Trophoblast cell (in vitro differentiated cells and primary cell): ENCODE results near the gene AGBL1.

Experiments used
- DNase-seq, 2 donors: peaks; one replicate each; pipeline ENCODE4 v3.0.0-alpha.2; 2016
- H2AFZ ChIP-seq: 2 replicates; pipeline ENCODE4 v1.6.1; 2013; ENCODE audit warnings: low read length, moderate library complexity, mild to moderate bottlenecking; ENCODE audit not compliant: insufficient read depth, poor library complexity
- H2AK5ac ChIP-seq: 2 replicates; pipeline ENCODE4 v1.6.1; 2013; ENCODE audit warnings: mild to moderate bottlenecking, low read length
- H2BK120ac ChIP-seq: 2 replicates; pipeline ENCODE4 v1.6.1; 2013; ENCODE audit warnings: low read length, mild to moderate bottlenecking, moderate library complexity; ENCODE audit not compliant: insufficient read depth, poor library complexity
- H2BK12ac ChIP-seq: 2 replicates; pipeline ENCODE4 v1.6.1; 2013; ENCODE audit warnings: mild to moderate bottlenecking, low read length, moderate library complexity
- H2BK5ac ChIP-seq: 2 replicates; pipeline ENCODE4 v1.6.1; 2013; ENCODE audit warnings: low read length, low read depth, moderate library complexity, mild to moderate bottlenecking; ENCODE audit not compliant: poor library complexity
- H3K14ac ChIP-seq: 2 replicates; pipeline ENCODE4 v1.6.1; 2013; ENCODE audit warnings: mild to moderate bottlenecking, low read length
- H3K18ac ChIP-seq: 2 replicates; pipeline ENCODE4 v1.6.1; 2013; ENCODE audit warnings: mild to moderate bottlenecking, low read length
- H3K23ac ChIP-seq: 2 replicates; pipeline ENCODE4 v1.6.1; 2013; ENCODE audit warnings: low read length
- H3K27ac ChIP-seq: 2 replicates; pipeline ENCODE4 v1.5.1; 2013; ENCODE audit warnings: low read depth, mild to moderate bottlenecking, inconsistent platforms, low read length, moderate library complexity
- H3K27me3 ChIP-seq: 2 replicates; pipeline ENCODE4 v1.6.1; 2013; ENCODE audit warnings: inconsistent platforms, mild to moderate bottlenecking, low read length, moderate library complexity; ENCODE audit not compliant: insufficient read depth
- H3K36me3 ChIP-seq, 2 experiments: 1 replicate in 1 of 2; 2 replicates in 1 of 2; pipeline ENCODE4 v1.6.1; 2013; ENCODE audit warnings: low read length in 2 of 2, mild to moderate bottlenecking in 2 of 2, moderate library complexity in 1 of 2; ENCODE audit not compliant: insufficient read depth in 2 of 2, control insufficient read depth in 1 of 2
- H3K4ac ChIP-seq: 2 replicates; pipeline ENCODE4 v1.6.1; 2013; ENCODE audit warnings: low read depth, mild to moderate bottlenecking, low read length, moderate library complexity
- H3K4me1 ChIP-seq, 2 experiments: 1 replicate in 1 of 2; 2 replicates in 1 of 2; pipeline ENCODE4 v1.6.1; 2013; ENCODE audit warnings: low read length in 2 of 2, mild to moderate bottlenecking in 2 of 2, moderate library complexity in 1 of 2; ENCODE audit not compliant: insufficient read depth in 2 of 2, control insufficient read depth in 1 of 2
- H3K4me2 ChIP-seq: 2 replicates; pipeline ENCODE4 v1.6.1; 2013; ENCODE audit warnings: inconsistent platforms, mild to moderate bottlenecking, low read length, moderate library complexity
- H3K4me3 ChIP-seq: 2 replicates; pipeline ENCODE4 v1.5.1; 2013; ENCODE audit warnings: mild to moderate bottlenecking, low read depth, low read length, inconsistent platforms
- H3K79me1 ChIP-seq: one replicate; pipeline ENCODE4 v1.6.1; 2013; ENCODE audit warnings: low read length
- H3K79me2 ChIP-seq: 2 replicates; pipeline ENCODE4 v1.6.1; 2013; ENCODE audit warnings: low read length, mild to moderate bottlenecking; ENCODE audit not compliant: control insufficient read depth, insufficient read depth, poor library complexity
- H3K9ac ChIP-seq: 2 replicates; pipeline ENCODE4 v1.6.1; 2013; ENCODE audit warnings: mild to moderate bottlenecking, low read length
- H3K9me3 ChIP-seq: 2 replicates; pipeline ENCODE4 v1.6.1; 2013; ENCODE audit warnings: low read depth, mild to moderate bottlenecking, control low read depth, inconsistent platforms, low read length; ENCODE audit not compliant: insufficient read depth
- H4K12ac ChIP-seq: 2 replicates; pipeline ENCODE4 v1.6.1; 2013; ENCODE audit warnings: low read depth, mild to moderate bottlenecking, low read length, moderate library complexity
- H4K8ac ChIP-seq: 2 replicates; pipeline ENCODE4 v1.6.1; 2013; ENCODE audit warnings: low read depth, mild to moderate bottlenecking, low read length, moderate library complexity
- H4K91ac ChIP-seq: one replicate; pipeline ENCODE4 v1.6.1; 2013; ENCODE audit warnings: low read depth, mild to moderate bottlenecking, low read length, moderate library complexity
- WGBS: extraction: QIAGEN DNeasy Blood & Tissue Kit; methylation state at CpG from one replicate; pipeline ENCODE4 v1.1.7; 2013; ENCODE audit warnings: missing lambda C conversion rate; ENCODE audit not compliant: insufficient read length, insufficient coverage; ENCODE audit errors: extremely low coverage; 5-methylcytosine and 5-hydroxymethylcytosine counted together

The AGBL1 gene

DNA sequence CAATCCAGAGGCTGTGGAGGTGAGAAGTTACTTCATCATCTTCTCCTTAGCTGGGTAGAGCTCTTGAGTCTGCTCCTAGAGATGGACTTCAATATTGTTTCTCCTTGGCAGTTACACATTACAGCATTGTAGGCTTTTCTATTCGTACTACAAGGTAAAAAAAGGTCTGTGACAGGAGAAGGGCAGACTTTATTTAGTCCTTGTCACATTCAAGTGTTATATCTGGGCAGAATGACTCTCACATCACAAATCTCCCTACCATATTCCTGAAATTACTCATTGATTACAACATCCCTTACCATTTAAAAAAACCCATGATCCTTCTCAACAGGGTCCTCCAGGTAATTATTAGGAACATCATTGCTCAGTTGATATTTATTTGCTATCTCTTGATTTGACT lies 75.0 kb downstream of the AGBL1 start:
- Histone ChIP-seq H2AK5ac (no peak overlapping the region), H2BK12ac (no peak overlapping the region), H3K9me3 (no peaks in the 10 kb centered on the region), H3K36me3 (no peaks in the 10 kb centered on the region), H3K4me2 (no peak overlapping the region), H4K91ac (no peak overlapping the region), H3K79me1 (no peaks in the 10 kb centered on the region), H3K27ac (no peak overlapping the region), H2BK5ac (no peak overlapping the region), H2AFZ (no peak overlapping the region), H3K23ac (no peak overlapping the region), H4K8ac (no peak overlapping the region), H3K4ac (no peak overlapping the region), H3K9ac (no peak overlapping the region), H4K12ac (no peak overlapping the region), H3K4me3 (no peak overlapping the region), H3K14ac (no peak overlapping the region), H3K79me2 (no peaks in the 10 kb centered on the region), H3K27me3 (no peaks in the 10 kb centered on the region), H2BK120ac (no peak overlapping the region), H3K4me1 (no peaks in the 10 kb centered on the region), H3K18ac (no peak overlapping the region)
- WGBS, result no CpG with 5 or more reads among the region's 1 CpG
- no peak for DNase-seq

DNA sequence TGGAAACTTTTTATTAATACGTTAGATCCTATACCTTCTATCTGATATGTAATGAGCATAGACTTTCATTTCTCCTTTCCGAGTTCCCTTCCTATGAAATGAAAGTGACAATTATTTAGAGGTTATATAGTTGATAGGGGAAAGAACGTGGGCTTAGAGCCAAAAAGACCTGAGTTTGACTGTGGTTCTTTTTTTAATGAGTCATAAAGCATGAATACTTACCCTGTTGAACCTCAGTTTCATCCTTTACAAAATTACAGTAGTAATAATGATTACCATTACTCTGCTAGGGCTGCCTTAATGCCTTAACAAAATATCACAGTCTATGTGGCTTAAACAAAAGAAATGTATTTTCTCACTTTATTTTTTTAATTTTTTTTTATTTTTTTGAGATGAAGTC lies 75.9 kb downstream of the AGBL1 start:
- H4K91ac ChIP-seq, result no peak overlapping the region
- no peaks in the 10 kb centered on the region for H3K79me1 ChIP-seq
- H2BK120ac ChIP-seq, result no peak overlapping the region
- H3K23ac ChIP-seq, result no peak overlapping the region
- H3K4me3 ChIP-seq, result no peak overlapping the region
- H2AK5ac ChIP-seq, result no peak overlapping the region
- H3K14ac ChIP-seq, result no peak overlapping the region
- H3K4ac ChIP-seq, result no peak overlapping the region
- H3K27ac ChIP-seq, result no peak overlapping the region
- no peak overlapping the region for H2BK12ac ChIP-seq
- no peak overlapping the region for H2AFZ ChIP-seq
- H3K4me2 ChIP-seq, result no peak overlapping the region
- H4K12ac ChIP-seq, result no peak overlapping the region
- no CpG with 5 or more reads among the region's 3 CpGs for WGBS
- no peaks in the 10 kb centered on the region for H3K27me3 ChIP-seq
- no peak overlapping the region for H4K8ac ChIP-seq
- no peaks in the 10 kb centered on the region for H3K9me3 ChIP-seq
- no peaks in the 10 kb centered on the region for H3K79me2 ChIP-seq
- H2BK5ac ChIP-seq, result no peak overlapping the region
- no peak overlapping the region for H3K9ac ChIP-seq
- no peak for DNase-seq
- no peak overlapping the region for H3K18ac ChIP-seq
- no peaks in the 10 kb centered on the region for H3K36me3 ChIP-seq
- no peaks in the 10 kb centered on the region for H3K4me1 ChIP-seq

DNA sequence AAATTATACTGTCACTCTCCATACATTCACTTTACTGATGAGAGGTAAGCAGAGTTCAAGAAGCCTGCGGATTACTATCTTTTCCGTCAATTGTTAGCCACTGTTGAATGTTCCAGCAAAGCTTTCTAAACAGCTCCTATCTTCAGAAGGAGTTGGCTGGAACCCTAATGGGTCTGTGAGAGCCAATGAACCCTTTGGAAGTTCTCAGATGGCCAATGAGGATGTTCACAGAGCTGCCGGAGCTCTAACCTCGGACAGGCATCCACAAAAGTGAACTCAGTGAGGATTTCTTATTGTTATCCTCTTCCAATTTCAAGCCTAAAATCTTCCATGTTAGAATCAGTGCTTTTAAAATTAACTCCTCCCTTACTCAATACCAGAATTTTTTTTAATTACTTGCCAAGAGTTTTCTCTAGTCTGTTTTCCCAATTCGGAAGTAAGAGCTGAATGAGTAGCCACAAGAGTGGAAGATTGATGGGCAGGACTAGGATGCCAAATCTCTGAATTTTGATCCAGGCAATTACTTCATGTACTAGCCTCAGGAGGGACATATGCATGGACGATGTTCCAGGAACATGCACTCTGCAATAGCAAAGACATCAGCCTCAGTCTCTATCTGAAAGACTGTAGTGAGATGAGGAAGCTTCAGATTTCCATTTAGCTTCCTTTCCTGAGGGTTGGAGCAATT lies 78.1 kb downstream of the AGBL1 start:
- Histone ChIP-seq H3K23ac (no peak overlapping the region), H3K4me3 (no peak overlapping the region), H3K4me2 (no peak overlapping the region), H3K14ac (no peak overlapping the region), H3K27me3 (no peaks in the 10 kb centered on the region), H3K36me3 (no peaks in the 10 kb centered on the region), H3K79me2 (no peaks in the 10 kb centered on the region), H2BK5ac (no peak overlapping the region), H3K9me3 (no peaks in the 10 kb centered on the region), H3K9ac (no peak overlapping the region), H3K79me1 (no peaks in the 10 kb centered on the region), H2BK120ac (no peak overlapping the region), H3K27ac (no peak overlapping the region), H4K12ac (no peak overlapping the region), H2AK5ac (no peak overlapping the region), H4K91ac (no peak overlapping the region), H3K4ac (no peak overlapping the region), H2BK12ac (no peak overlapping the region), H2AFZ (no peak overlapping the region), H3K4me1 (no peaks in the 10 kb centered on the region), H3K18ac (no peak overlapping the region), H4K8ac (no peak overlapping the region)
- no CpG with 5 or more reads among the region's 6 CpGs for WGBS
- DNase-seq, result no peak

DNA sequence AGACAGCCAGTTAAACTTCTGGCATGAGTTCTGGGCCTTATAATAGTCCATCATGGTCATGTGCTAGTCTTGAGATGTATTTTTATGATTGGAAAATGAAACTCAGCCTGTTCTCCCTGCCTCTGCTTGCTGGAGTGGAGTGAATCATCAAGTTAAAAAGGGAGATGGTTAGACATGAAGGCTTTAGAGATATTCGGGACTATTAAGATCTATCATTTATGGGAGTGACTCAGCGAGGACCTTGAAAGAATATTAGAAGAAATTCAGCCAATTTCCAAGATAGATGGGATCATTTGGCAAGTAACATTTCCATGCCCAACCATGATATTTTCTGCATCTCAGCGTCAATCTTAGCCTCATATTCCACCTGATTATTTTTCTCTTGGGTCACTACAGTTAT lies 79.8 kb downstream of the AGBL1 start:
- no peak overlapping the region for H2AK5ac ChIP-seq
- no peak for DNase-seq
- no peak overlapping the region for H2AFZ ChIP-seq
- no peak overlapping the region for H4K12ac ChIP-seq
- no peak overlapping the region for H3K9ac ChIP-seq
- no peak overlapping the region for H3K27ac ChIP-seq
- no peak overlapping the region for H3K23ac ChIP-seq
- no peak overlapping the region for H3K18ac ChIP-seq
- no peaks in the 10 kb centered on the region for H3K36me3 ChIP-seq
- H3K4me3 ChIP-seq, result no peak overlapping the region
- no peaks in the 10 kb centered on the region for H3K79me1 ChIP-seq
- no peak overlapping the region for H4K8ac ChIP-seq
- H3K4me2 ChIP-seq, result no peak overlapping the region
- peaks cover 3 to 4% of the 10 kb centered on the region in 2 experiments for H3K4me1 ChIP-seq
- H3K9me3 ChIP-seq, result no peaks in the 10 kb centered on the region
- H4K91ac ChIP-seq, result no peak overlapping the region
- H3K27me3 ChIP-seq, result no peaks in the 10 kb centered on the region
- H3K79me2 ChIP-seq, result no peaks in the 10 kb centered on the region
- H2BK120ac ChIP-seq, result no peak overlapping the region
- H2BK12ac ChIP-seq, result no peak overlapping the region
- WGBS, result no CpG with 5 or more reads among the region's 3 CpGs
- no peak overlapping the region for H3K4ac ChIP-seq
- no peak overlapping the region for H3K14ac ChIP-seq
- H2BK5ac ChIP-seq, result no peak overlapping the region
